CD14-positive monocyte (primary cell): ENCODE data around the gene ODAD3. TPM values are rescaled to one million over a fixed set of nuclear protein-coding genes. Genes with fewer than 3 reads are reported as not detected.

Experiments
- DNase-seq, 3 donors: peaks; one replicate each; pipeline ENCODE4 v3.0.0-alpha.2; 2011 to 2022
- H2AFZ ChIP-seq: 2 replicates; pipeline ENCODE4 v1.6.0; 2012; ENCODE audit warnings: mild to moderate bottlenecking, low read depth, low read length, inconsistent platforms; ENCODE audit not compliant: insufficient read depth, poor library complexity, severe bottlenecking
- H3K27ac ChIP-seq, 2 donors: 1 replicate in 1 of 2; 2 replicates in 1 of 2; pipeline ENCODE4 v1.5.1; 2012 to 2013; ENCODE audit warnings: low read length in 2 of 2, control low read depth in 1 of 2, inconsistent platforms in 1 of 2, low read depth in 1 of 2, mild to moderate bottlenecking in 1 of 2
- H3K27me3 ChIP-seq, 2 donors: one replicate each; pipeline versions ENCODE4 v1.6.0 to v1.6.1; 2011 to 2013; ENCODE audit warnings: low read length in 2 of 2; ENCODE audit not compliant: control insufficient read depth in 2 of 2, insufficient read depth in 2 of 2
- H3K36me3 ChIP-seq, 2 donors: replicated peaks in 1 of 2; 1 replicate in 1 of 2; 2 replicates in 1 of 2; pipeline versions ENCODE4 v1.5.1 to v1.6.1; 2012 to 2013; ENCODE audit warnings: low read length in 2 of 2, control low read depth in 1 of 2, inconsistent platforms in 1 of 2, mild to moderate bottlenecking in 1 of 2; ENCODE audit not compliant: insufficient read depth in 2 of 2, control insufficient read depth in 1 of 2
- H3K4me1 ChIP-seq, 2 donors: 1 replicate in 1 of 2; 2 replicates in 1 of 2; pipeline versions ENCODE4 v1.5.1 to v1.6.1; 2012 to 2013; ENCODE audit warnings: low read length in 2 of 2, control low read depth in 1 of 2, inconsistent platforms in 1 of 2, mild to moderate bottlenecking in 1 of 2, moderate library complexity in 1 of 2; ENCODE audit not compliant: insufficient read depth in 2 of 2, control insufficient read depth in 1 of 2
- H3K4me2 ChIP-seq: replicated peaks from 2 replicates; pipeline ENCODE3; 2012; ENCODE audit warnings: low read length, moderate library complexity, mild to moderate bottlenecking; ENCODE audit not compliant: poor library complexity, severe bottlenecking; ENCODE audit errors: extremely low read depth
- H3K4me3 ChIP-seq, 3 experiments: fragments of 200-600 bp in 1 of 3; sonication (generic) in 1 of 3; replicated peaks in 1 of 3; 1 replicate in 2 of 3; 2 replicates in 1 of 3; pipeline ENCODE4 v1.5.1; 2011 to 2013; ENCODE audit warnings: low read length in 3 of 3, mild to moderate bottlenecking in 3 of 3, control low read depth in 2 of 3, low read depth in 2 of 3, inconsistent platforms in 1 of 3, moderate library complexity in 1 of 3
- H3K79me2 ChIP-seq: 2 replicates; pipeline ENCODE4 v1.6.0; 2012; ENCODE audit warnings: mild to moderate bottlenecking, control low read depth, inconsistent platforms, low read length, moderate library complexity; ENCODE audit not compliant: insufficient read depth
- H3K9ac ChIP-seq: 2 replicates; pipeline ENCODE4 v1.6.0; 2017; ENCODE audit warnings: low read length, mild to moderate bottlenecking; ENCODE audit not compliant: insufficient read depth, poor library complexity, severe bottlenecking
- H3K9me3 ChIP-seq, 2 donors: replicated peaks in 1 of 2; 1 replicate in 1 of 2; 2 replicates in 1 of 2; pipeline versions ENCODE4 v1.5.1 to v1.6.1; 2012 to 2013; ENCODE audit warnings: low read length in 2 of 2, control low read depth in 1 of 2; ENCODE audit not compliant: control insufficient read depth in 1 of 2, insufficient read depth in 1 of 2
- H4K20me1 ChIP-seq: 2 replicates; pipeline ENCODE4 v1.6.0; 2012; ENCODE audit warnings: mild to moderate bottlenecking, low read length, control low read depth, moderate library complexity; ENCODE audit not compliant: insufficient read depth
- H3K27ac Mint-ChIP-seq, 7 donors: one replicate each; pipeline ENCODE4 v1.8.0; 2020; ENCODE audit warnings: mild to moderate bottlenecking in 7 of 7, mixed read lengths in 7 of 7, moderate library complexity in 6 of 7, inconsistent platforms in 2 of 7
- H3K27me3 Mint-ChIP-seq, 3 donors: one replicate each; pipeline ENCODE4 v1.8.0; 2021 to 2022; ENCODE audit warnings: low read depth in 3 of 3, mild to moderate bottlenecking in 3 of 3, mixed read lengths in 3 of 3, moderate library complexity in 3 of 3, inconsistent platforms in 1 of 3
- H3K36me3 Mint-ChIP-seq, 2 donors: one replicate each; pipeline ENCODE4 v1.8.0; 2020; ENCODE audit warnings: mixed read lengths in 2 of 2, inconsistent platforms in 1 of 2, mild to moderate bottlenecking in 1 of 2
- H3K4me1 Mint-ChIP-seq: one replicate; pipeline ENCODE4 v1.8.0; 2020; ENCODE audit warnings: mild to moderate bottlenecking, mixed read lengths
- H3K4me3 Mint-ChIP-seq, 2 donors: one replicate each; pipeline ENCODE4 v1.8.0; 2020; ENCODE audit warnings: mild to moderate bottlenecking in 2 of 2, mixed read lengths in 2 of 2, moderate library complexity in 1 of 2
- H3K9me3 Mint-ChIP-seq, 7 donors: one replicate each; pipeline ENCODE4 v1.8.0; 2020 to 2022; ENCODE audit warnings: mixed read lengths in 7 of 7, mild to moderate bottlenecking in 6 of 7, moderate library complexity in 6 of 7, inconsistent platforms in 2 of 7
- CTCF ChIP-seq: fragments of 200-600 bp; IDR thresholded peaks from one replicate; pipeline ENCODE4 v1.8.0; 2022; ENCODE audit warnings: antibody characterized with exemption, mild to moderate bottlenecking
- WGBS: methylation state at CpG from one replicate; pipeline ENCODE4 v1.1.5; 2013; ENCODE audit warnings: missing lambda C conversion rate; ENCODE audit not compliant: insufficient coverage; 5-methylcytosine and 5-hydroxymethylcytosine counted together
- intact Hi-C, 2 donors: fragments of 100-400 bp; cut with micrococcal nuclease; formaldehyde crosslinking; loops; one replicate each; pipeline versions ENCODE4 v1.15.0 to v1.15.1; 2023
- polyA plus RNA-seq, 3 donors: library from polyadenylated mRNA; depleted of rRNA in 1 of 3; unstranded in 2 of 3; stranded (reverse) in 1 of 3; fragments of 300-500 nt in 2 of 3; fragments of >200 nt in 1 of 3; fragmentation: Illumina TruSeq in 2 of 3; gene quantifications; 1 replicate in 2 of 3; 2 replicates in 1 of 3; pipeline ENCODE4 v1.2.3, GENCODE V29; 2012 to 2021

Gene ODAD3
- polyA plus RNA-seq, 3 donors: 0.43 to 0.88 (median 0.61) TPM

- Histone ChIP-seq H3K27ac (no peak overlapping the region), H3K4me2 (no peak overlapping the region), H3K79me2 (no peaks in the 10 kb centered on the region), H3K27me3 (no peaks in the 10 kb centered on the region), H3K4me3 (no peak overlapping the region), H3K36me3 (peaks cover 59 to 77% of the 10 kb centered on the region in 2 donors), H2AFZ (no peak overlapping the region), H3K9ac (no peak overlapping the region), H3K4me1 (no peaks in the 10 kb centered on the region), H4K20me1 (peaks cover 23% of the 10 kb centered on the region), H3K9me3 (no peaks in the 10 kb centered on the region)
- intact Hi-C loops: loop anchor here in 1 of 2 donors (5.0 kb wide), 1 partner anchor 161 kb away; no protein-coding TSS in a partner anchor
- Mint-ChIP-seq H3K27me3 (peaks cover 0 to 3% (median 3%) of the 10 kb centered on the region in 3 donors), H3K27ac (no peak overlapping the region), H3K9me3 (peaks cover 0 to 1% (median 0%) of the 10 kb centered on the region in 7 donors), H3K4me3 (no peak overlapping the region), H3K36me3 (peaks cover 40 to 69% of the 10 kb centered on the region in 2 donors), H3K4me1 (no peaks in the 10 kb centered on the region)
- DNase-seq: no peak
- TF ChIP-seq CTCF: no peak
- 91% methylated on average over 12 of the region's 13 CpGs for WGBS
These were observed 13.5 kb upstream of the ODAD3 start for GRCh38 chr19:11448410-11448809.

- DNase-seq: no peak
- Mint-ChIP-seq H3K4me1 (no peaks in the 10 kb centered on the region), H3K4me3 (no peak overlapping the region), H3K27ac (peak overlapping the region in 1 of 7 donors; percentile 63), H3K9me3 (peaks cover 0 to 1% (median 0%) of the 10 kb centered on the region in 7 donors), H3K36me3 (peaks cover 44 to 77% of the 10 kb centered on the region in 2 donors), H3K27me3 (peaks cover 0 to 2% (median 2%) of the 10 kb centered on the region in 3 donors)
- 95% methylated on average over 32 of the region's 35 CpGs for WGBS
- no peaks in the 10 kb centered on the region for H3K79me2 ChIP-seq
- peaks cover 65 to 85% of the 10 kb centered on the region in 2 donors for H3K36me3 ChIP-seq
- no peak overlapping the region for H3K4me2 ChIP-seq
- H3K27me3 ChIP-seq: no peaks in the 10 kb centered on the region
- no peaks in the 10 kb centered on the region for H3K4me1 ChIP-seq
- H4K20me1 ChIP-seq: peaks cover 23% of the 10 kb centered on the region
- H3K9ac ChIP-seq: no peak overlapping the region
- intact Hi-C loops: loop anchor here in 1 of 2 donors (5.0 kb wide), 1 partner anchor 160 kb away; no protein-coding TSS in a partner anchor
- H2AFZ ChIP-seq: no peak overlapping the region
- H3K4me3 ChIP-seq: no peak overlapping the region
- TF ChIP-seq CTCF: no peak
- H3K9me3 ChIP-seq: no peaks in the 10 kb centered on the region
- no peak overlapping the region for H3K27ac ChIP-seq
These were observed 12.7 kb upstream of the ODAD3 start for GRCh38 chr19:11447347-11448262.
